Activated CD4-positive, alpha-beta T cell treated with anti-CD3 and anti-CD28 coated beads, Interleukin-10, Interleukin-2, amounts not matched to agents 100 ng/mL and 50 ng/mL, durations not matched to agents 16 hours and 8 hours (primary cell): ENCODE measurements around the gene OR10V1.

ENCODE experiments used
- DNase-seq: peaks from one replicate; pipeline ENCODE4 v3.0.0-alpha.2; 2020

OR10V1 gene

GRCh38 chr11:59667812-59668187, 45.8 kb downstream of the OR10V1 start:
- no peak for DNase-seq

GRCh38 chr11:59666969-59667368, 46.7 kb downstream of the OR10V1 start:
- DNase-seq, result no peak
